HTERT RPE-1 (cell line): ENCODE results near the gene NSF.
"Not testable (repeated sequence)": the region's sequence is repeated elsewhere in the genome, so short reads cannot be mapped to it uniquely, and the experiment has no call there.

Source experiments
- in situ Hi-C: fragments of 300-500 bp; cut with MboI; formaldehyde crosslinking; loops from 4 replicates; pipeline ENCODE4 v1.14.3; 2020; ENCODE audit warnings: low sequenced_read_pairs

Gene NSF

DNA sequence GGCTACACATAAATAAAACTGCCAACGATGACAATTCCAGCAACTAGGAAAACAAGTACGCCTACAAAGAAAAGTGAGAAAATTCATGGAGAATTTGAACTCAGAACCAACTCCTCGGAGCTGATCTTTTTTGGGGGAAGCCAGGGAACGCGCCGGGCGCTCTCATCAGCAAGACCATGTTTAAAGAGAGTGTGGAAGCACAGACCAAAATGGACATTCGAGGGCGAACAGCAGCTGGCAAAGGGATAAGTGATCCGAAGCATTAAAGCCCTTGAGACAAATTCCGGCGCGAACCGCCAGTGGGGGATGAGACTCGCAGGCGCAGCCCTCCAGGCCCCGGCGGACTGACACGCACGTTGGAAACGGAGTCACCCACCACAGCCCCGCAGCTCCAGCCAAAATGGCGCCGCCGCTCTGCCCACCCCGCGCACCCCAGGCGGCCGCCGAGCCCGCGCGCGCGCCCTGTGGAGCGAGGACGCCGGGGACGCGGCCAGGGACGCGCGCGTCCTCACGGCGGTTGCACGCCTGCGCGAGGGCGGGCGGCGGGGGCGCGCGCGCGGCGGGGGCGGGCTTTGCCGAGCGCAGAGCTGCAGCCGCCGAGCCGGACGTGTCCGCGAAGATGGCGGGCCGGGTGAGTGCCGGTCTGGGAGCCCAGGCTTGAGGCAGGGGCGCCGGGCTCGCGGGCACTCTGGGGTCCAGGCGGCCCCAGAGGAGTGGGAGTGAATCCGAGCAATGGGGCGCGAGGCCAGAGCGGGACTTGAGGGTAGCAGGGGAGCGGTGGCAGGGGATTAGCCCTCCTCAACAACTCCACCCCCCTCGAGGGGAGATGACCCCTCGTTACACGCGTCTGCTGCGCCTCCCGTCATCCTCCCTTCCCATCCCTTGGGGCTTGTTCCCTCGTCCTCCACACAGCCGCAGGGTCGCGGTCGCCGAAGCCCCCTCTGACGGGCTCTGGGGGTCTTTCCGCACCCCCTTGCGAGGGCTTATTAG is at the start of gene NSF:
NSF (plus strand) TSS at position 513 of the 990 bp plus-strand sequence; CDS start at position 620, 107 bp downstream.
- in situ Hi-C loops: not testable (repeated sequence)

DNA sequence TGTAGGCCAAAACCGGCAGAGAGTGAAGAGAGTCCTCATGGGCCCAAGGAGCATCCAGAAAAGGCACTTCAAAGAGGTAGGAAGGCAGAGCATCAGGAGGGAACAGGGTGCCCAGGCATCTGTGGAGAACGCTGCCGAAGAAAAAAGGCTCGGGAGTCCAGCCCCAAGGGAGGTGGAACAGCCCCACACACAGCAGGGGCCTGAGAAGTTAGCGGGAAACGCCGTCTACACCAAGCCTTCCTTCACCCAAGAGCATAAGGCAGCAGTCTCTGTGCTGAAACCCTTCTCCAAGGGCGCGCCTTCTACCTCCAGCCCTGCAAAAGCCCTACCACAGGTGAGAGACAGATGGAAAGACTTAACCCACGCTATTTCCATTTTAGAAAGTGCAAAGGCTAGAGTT is 41.9 kb upstream of the NSF start:
- in situ Hi-C loops: not testable (repeated sequence)

DNA sequence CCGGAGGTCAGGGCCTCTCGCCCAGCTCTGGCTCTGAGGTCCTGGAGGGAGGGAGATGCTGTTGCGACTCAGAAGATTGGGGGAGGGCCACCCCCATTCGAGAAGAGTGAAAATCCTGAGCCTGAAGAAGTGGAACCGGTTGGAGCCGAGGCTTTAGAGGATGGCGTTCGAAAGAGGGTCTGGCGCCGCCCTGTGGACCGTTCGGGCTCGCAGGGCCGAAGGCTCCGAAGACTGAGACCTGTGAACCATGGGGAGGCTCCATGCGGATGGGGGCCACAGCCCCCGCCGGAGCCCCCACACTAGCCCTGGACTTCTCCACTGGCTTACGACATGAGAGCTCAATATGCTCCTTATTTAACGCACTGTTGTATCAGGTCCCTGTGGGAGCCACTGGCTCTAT is 31.3 kb upstream of the NSF start:
- in situ Hi-C loops: not testable (repeated sequence)

DNA sequence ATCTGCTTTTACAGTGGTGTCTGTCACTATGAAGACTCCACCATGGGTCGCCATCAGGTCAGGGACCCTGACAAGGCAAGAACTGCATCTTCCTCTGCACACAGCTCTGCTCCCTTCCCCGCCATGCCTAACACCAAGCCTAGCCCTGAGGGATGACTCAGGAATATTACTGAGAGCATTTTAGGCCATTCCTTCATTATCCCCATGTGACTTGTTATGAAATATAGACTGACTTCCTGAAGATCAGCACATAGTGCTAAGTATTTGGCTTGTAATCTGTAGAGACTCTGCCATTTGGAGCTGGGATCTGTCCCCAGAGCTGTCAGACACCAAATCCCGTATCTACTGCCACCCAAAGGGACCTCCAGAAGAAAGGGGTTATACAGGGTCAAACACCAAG is 30.4 kb upstream of the NSF start:
- in situ Hi-C loops: not testable (repeated sequence)

DNA sequence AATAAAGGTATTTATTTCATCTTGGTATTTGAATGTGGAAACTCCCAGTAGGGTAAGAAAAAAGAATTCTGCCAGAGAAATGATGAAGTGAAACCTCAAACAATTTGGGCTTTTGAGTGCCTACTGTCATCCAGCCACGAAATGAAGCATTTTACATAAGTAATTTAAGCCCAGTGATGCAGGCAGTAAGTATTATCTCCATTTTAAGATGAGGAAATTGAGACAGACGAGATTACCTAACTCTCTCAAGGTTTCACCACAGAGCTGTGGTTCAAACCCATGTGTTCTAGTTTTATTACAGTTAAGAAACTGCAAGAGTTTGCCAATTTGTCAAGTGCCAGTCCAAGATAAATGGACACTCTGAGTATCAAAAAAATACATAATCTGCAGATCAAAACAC is 24.2 kb upstream of the NSF start:
- in situ Hi-C loops: not testable (repeated sequence)

DNA sequence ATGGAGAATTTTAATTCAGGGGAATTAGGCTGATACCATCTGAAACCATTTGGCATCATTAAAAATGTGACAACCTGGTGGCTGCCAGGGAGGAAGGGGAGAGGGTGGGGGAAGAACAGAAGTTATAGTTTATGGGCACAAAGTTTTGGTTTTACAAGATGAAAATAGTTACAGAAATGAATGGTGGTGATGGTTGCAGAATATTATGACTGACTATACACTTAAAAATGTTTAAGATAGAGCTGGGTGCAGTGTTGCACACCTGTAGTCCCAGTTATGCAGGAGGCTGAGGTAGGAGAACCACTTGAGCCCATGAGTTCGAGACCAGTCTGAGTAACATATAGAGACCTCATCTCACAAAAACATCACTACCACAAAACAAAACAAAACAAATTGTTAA is 23.5 kb upstream of the NSF start:
- in situ Hi-C loops: not testable (repeated sequence)

DNA sequence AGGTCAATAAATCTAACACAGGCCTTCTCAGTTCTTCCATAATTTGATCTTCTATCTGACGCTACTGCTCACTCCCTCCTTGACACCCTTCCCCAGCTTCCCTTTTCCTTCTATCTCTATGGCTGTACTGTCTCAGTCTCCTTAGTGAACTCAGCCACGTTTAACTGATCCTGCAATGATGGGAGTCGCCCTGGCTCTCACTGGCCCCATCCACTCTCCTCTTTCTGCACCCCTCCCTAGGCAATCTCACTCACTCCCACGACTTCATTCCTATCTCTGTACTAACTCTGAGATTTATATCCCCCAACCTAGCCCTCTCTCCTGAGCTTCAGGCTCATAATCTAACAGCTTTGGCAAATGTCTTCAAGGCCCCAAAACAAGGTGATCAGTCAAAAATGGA is 18.7 kb upstream of the NSF start:
- in situ Hi-C loops: not testable (repeated sequence)

DNA sequence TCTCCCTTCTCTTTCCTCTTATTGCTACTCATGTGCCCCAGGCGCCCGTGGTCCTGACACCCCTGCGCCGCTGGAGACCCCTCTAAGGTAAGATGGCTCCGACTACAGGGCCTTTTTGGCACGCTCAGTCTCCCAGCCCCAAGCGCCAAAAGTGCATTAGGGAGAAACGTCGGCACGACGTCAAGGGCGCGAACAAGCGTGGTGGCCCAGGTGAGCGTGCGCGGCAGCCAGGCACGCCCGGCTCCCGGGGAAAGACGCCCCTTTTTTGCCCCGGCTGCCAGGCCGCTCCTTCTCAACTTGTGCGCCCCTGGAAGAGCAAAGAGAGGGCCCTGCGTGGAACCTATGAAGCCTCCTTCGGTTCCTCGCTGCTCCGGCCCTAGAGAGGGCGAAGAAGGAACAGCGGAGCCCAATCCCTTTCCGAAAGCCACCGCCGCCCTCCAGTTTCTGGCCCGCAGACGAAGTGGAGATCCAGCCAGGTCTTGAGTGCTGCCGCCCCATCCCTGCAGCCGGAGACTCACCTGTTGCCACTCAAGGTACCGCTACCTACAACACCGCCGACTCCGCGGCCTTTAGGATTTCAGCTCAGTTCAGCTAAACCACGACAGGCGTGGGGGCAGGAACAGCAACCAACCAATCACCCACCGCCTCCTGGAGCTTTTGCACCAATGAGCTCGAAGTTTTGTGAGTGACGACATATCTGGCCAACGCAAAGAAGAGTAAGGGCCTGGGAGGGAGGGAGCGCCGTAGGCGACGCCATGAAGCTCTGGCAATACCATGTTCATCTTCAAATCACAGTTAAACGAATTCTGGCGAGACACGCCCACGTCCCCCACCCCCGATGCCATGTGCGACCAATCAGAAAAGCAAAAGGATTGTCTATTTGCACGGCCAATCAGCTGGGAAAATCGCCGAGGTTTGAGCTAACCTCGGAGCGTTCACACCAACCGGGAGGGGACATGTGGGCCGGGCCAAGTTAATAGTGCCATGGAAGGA is 11.1 kb upstream of the NSF start, which contains the start of gene ARL17A:
ARL17A (minus strand) TSS at position 609 of the 993 bp plus-strand sequence. CDS start 3,369 bp downstream, outside the sequence.
- in situ Hi-C loops: not testable (repeated sequence)

DNA sequence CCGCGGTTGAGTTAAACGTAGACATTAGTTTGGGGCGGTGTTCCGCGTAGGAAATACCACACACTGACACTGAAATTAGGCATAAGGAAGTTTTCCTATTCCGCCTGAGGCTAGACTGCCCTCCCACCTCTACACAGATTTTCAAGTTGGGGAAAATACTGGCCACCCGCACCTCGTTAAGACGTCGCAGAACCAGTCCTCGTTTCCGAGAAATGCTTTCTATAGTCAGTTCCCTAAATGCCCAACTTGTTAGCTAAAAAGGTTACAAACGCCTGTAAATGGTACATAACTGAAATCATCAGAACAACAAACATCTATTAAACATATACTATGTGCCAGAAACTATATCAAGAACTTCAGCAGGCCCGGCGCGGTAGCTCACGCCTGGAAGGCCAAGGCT is 10.4 kb upstream of the NSF start:
- in situ Hi-C loops: not testable (repeated sequence)

DNA sequence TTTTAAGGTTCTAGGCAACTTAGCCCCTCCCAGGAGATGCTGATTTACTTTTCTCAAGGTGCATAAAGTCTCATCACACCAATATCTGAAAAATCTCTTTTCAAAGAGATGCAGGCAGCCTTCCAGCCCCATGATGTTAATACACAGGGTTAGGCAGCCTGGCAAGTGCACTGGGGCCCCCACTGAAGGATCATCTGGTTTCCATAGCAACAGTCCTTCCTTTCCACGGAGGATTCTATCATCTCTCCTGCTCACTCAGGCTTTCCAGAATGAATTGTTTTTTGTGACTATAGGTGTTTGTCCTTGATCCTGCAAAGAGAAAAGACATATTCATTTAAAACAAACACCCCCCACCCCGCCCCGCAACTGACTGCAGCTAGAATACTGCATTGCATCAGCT is 5.0 kb upstream of the NSF start:
- in situ Hi-C loops: not testable (repeated sequence)

DNA sequence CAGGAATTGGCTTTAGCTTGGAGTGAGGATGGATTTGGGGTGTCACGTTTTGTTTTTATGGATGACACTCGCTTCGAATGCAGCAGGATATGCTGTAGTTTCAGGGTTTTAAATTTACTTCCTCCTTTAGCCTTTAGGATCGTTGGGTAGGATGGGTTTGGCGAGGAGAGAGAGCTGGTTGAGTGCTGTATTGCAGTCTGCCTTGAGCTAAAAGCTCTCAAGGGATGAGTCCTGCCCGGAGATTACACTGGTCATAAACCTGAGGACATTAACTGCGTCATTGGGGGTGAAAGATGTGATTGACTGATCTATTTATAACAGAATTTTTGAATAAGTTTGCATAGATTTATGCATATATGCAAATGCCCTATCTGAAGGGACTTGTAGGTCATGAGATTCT is 863 bp downstream of the NSF start:
- in situ Hi-C loops: not testable (repeated sequence)

DNA sequence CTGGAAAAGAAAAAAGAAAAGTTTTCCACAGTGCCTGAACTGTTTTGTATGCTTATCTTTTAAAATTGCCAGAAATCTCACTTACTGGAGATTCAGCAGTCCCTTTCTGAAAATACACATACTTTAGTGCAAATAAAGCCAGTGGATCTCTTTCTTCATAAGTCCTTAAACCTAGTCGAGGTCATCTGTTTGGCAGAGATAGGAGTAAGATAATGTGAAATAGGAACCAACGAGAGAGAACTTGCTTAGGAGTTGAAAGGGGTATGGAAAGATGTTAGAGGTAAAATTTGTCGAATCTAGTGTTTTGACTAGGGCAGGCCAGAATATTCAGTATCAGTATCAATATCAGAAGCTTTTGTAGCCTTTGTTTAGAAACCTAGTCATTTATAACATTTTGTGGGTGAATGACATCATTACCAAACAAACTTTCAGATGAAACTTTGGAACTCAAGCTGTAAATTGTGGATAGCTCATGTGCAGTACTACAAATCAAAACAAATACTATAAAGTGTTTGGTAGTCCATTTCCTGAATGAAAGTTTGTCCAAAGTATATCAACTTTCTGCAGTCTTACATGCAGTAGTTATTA is 8.0 kb downstream of the NSF start:
- in situ Hi-C loops: not testable (repeated sequence)

DNA sequence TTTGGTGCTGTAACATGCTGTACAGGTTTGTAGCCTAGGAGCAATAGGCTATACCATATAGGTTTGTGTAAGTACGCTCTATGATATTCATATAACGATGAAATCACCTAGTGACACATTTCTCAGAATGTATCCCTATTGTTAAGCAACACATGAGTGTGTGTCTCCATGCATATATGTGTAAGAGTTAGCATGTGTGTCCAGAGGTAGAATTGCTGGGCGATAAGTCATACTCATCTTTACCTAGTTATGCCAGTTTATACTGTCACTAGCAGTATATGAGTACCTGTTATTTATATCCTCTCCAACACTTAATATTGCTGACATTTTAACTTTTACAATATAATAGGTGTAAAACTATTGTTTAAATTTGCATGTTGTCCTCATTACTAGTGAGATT is 10.3 kb downstream of the NSF start:
- in situ Hi-C loops: not testable (repeated sequence)

DNA sequence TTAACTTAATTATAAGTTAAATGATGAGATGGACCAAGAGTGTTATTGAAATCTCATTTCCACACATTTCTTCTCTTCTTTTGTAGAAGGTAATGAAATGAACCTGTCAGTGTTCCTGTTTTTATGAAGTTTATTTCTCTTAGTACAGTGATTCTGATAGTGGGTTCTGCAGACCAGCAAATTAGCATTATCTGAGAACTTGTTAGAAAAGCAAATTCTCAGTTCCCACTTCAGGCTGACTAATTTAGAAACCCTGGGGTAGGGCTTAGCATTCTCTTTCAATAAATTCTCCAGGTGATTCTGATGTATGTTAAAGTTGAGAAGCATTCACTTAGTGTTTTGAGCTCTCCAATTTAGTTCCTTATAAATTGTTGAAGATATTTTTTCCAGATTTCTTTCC is 12.7 kb downstream of the NSF start:
- in situ Hi-C loops: not testable (repeated sequence)

DNA sequence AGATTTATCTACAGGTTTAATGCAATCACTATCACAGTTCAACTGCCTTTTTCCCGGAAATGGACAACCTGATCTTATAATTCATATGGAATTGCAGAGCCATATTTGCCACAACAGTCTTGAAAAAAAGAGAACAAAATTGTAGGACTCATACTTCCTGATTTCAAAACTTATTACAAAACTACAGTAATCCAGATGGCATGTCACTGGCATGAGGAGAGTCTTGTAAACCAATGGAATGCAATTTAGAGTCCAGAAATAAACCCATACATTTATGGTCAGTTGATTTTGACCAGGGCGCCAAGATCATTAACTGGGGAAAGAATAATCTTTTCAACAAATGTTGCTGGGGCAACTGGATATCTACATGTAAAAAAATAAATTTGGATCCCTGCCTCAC is 20.8 kb downstream of the NSF start:
- in situ Hi-C loops: not testable (repeated sequence)

DNA sequence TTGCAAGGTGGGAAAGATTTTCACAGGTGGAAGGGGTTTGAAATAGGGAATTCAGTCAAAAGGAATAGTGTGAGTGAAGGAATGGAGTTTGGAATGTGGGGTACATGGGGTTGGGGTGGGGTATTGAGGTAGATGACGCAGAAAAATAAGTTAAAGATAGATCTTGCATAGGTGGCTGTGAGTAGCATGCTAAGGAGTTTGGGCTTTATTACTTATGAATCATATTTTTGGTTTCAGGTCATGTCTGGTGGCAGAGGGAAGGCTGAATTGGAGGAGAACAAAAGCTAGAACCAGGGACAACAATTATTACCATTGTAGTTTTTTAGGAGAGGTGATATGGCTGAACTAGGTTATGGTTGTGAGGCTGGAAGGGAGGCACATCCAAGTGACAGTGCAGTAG is 23.4 kb downstream of the NSF start:
- in situ Hi-C loops: not testable (repeated sequence)

DNA sequence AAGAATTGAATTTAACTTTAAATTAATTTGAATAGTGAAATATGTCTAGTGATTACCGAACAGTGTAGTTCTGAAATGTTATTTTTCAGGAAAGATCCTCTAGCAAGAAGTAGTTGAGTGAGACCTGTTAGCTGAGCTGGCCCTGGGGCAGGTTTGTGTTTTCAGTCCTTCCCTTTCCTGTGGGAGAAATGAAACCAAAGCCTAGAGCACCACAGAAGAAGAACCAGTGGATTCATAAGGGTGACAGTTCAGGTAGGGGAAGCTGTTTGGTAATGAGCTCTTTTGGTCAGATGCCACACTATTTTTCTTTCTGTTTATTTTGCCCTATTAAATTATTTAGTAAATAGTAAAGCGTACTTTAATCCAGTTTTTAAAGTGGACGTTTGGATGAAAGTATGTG is 26.7 kb downstream of the NSF start:
- in situ Hi-C loops: not testable (repeated sequence)

DNA sequence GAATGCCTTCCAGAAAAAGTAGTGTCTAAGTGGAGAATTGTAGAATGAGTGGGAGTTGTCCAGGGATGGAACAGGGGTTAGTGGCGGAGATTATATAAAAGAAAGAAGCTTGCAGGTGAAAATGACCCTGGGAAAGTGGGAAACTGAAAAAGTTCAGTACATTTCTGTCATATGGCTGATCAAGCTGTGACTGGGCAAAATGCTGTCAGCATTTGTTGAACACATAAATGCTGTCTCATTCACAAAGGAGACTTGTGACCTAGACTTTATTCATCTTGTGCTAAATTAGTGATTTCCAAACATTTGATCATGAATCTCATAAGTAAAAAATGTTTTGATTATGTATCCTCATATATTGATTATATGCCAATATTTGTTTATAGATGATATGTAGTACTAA is 28.5 kb downstream of the NSF start:
- in situ Hi-C loops: not testable (repeated sequence)

DNA sequence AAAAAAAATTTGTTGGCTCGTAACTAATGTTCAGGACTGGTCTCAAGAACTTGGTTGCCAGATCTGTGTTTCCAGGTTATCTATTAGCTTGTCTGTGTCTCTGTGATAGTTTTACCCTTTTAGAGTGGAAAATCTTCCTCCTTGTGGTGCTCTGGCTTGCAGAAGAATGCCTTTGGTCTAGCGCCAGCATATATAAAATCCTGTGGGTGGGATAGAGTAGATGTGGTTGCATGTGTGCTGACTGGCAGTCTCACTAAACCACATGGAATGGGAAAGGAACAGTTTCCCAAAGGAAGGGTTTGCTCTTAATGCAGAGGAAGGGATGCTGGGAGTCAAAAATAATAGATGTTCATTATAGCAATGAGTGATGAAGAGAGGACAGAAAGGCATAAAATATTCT is 33.3 kb downstream of the NSF start:
- in situ Hi-C loops: not testable (repeated sequence)

DNA sequence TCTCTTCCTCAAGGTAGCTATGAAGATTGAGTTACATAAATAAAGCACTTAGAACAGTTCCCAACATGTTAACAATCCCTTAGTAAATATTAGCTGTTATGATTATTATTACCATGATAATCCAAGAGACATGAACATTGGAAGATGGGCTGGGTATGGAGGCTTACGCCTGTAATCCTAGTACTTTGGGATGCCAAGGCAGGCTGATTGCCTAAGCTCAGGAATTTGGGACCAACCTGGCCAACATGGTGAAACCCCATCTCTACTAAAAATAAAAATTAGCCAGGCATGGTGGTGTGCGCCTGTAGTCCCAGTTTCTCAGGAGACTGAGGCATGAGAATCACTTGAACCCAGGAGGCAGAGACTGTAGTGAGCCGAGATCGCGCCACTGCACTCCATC is 34.3 kb downstream of the NSF start:
- in situ Hi-C loops: not testable (repeated sequence)

DNA sequence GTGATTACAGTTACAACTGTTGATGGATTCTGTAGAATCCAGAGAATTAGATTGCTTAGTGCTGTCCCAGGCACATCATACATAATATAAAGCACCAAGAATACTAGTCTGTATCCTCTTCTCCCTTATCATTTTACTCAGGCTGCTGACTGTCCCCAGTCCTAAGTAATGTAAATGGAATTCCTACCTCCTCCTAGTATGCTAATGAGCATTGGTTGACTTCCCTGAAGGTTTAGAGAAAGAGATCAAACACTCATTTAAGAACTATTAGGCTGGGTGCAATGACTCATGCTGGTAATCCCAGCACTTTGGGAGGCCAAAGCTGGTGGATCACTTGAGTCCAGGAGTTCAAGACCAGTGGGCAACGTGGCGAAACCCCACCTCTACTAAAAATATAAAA is 37.0 kb downstream of the NSF start:
- in situ Hi-C loops: not testable (repeated sequence)
